Fibroblast of lung (primary cell): Measurements from ENCODE around the gene VGF. TPM values are rescaled to one million over a fixed set of nuclear protein-coding genes. Genes with fewer than 3 reads are reported as not detected.
A peak's percentile ranks its signal among the peaks of the same experiment; 100 is the strongest.

ENCODE experiments used
- DNase-seq, 2 donors: peaks; one replicate each; pipeline versions ENCODE4 v3.0.0 to v3.0.0-alpha.2; 2010; ENCODE audit warnings: low read depth in 2 of 2
- H2AFZ ChIP-seq: 2 replicates; pipeline ENCODE4 v1.5.1; 2012; ENCODE audit warnings: low read length, control low read depth, inconsistent platforms
- H3K27ac ChIP-seq: 2 replicates; pipeline ENCODE4 v1.5.1; 2011; ENCODE audit warnings: low read length, control low read depth; ENCODE audit not compliant: insufficient read depth
- H3K27me3 ChIP-seq: 2 replicates; pipeline ENCODE4 v1.5.1; 2011; ENCODE audit warnings: mild to moderate bottlenecking, low read length; ENCODE audit not compliant: control insufficient read depth, insufficient read depth
- H3K36me3 ChIP-seq: 2 replicates; pipeline ENCODE4 v1.5.1; 2011; ENCODE audit warnings: low read length; ENCODE audit not compliant: control insufficient read depth, insufficient read depth
- H3K4me1 ChIP-seq: 2 replicates; pipeline ENCODE4 v1.5.1; 2011; ENCODE audit warnings: low read length; ENCODE audit not compliant: control insufficient read depth, insufficient read depth; ENCODE audit errors: extremely low read depth
- H3K4me2 ChIP-seq: 2 replicates; pipeline ENCODE4 v1.5.1; 2011; ENCODE audit warnings: low read length, control low read depth; ENCODE audit not compliant: insufficient read depth; ENCODE audit errors: extremely low read depth
- H3K4me3 ChIP-seq, 4 experiments: fragments of 200-600 bp in 1 of 4; sonication (generic) in 1 of 4; replicated peaks in 1 of 4; 2 replicates each; pipeline ENCODE4 v1.5.1; 2011 to 2016; ENCODE audit warnings: low read length in 4 of 4, low read depth in 3 of 4, mild to moderate bottlenecking in 3 of 4, control low read depth in 2 of 4, inconsistent platforms in 1 of 4, mixed read lengths in 1 of 4; ENCODE audit not compliant: insufficient read depth in 1 of 4; ENCODE audit errors: control extremely low read depth in 1 of 4
- H3K79me2 ChIP-seq: 2 replicates; pipeline ENCODE4 v1.5.1; 2012; ENCODE audit warnings: mild to moderate bottlenecking, low read length, inconsistent platforms; ENCODE audit not compliant: control insufficient read depth, insufficient read depth
- H3K9ac ChIP-seq: 2 replicates; pipeline ENCODE4 v1.5.1; 2011; ENCODE audit warnings: mild to moderate bottlenecking, low read length, control low read depth; ENCODE audit not compliant: insufficient read depth
- H3K9me3 ChIP-seq: 2 replicates; pipeline ENCODE4 v1.5.1; 2012; ENCODE audit warnings: low read depth, low read length; ENCODE audit not compliant: control insufficient read depth, insufficient read depth
- H4K20me1 ChIP-seq: 2 replicates; pipeline ENCODE4 v1.5.1; 2011; ENCODE audit warnings: low read length; ENCODE audit not compliant: control insufficient read depth, insufficient read depth; ENCODE audit errors: extremely low read depth
- EZH2 ChIP-seq: IDR thresholded peaks from 2 replicates; pipeline ENCODE4 v1.5.1; 2012; ENCODE audit warnings: low read length, control low read depth, mild to moderate bottlenecking; ENCODE audit errors: missing control alignments
- polyA plus RNA-seq, 2 donors: library from polyadenylated mRNA; depleted of rRNA in 1 of 2; stranded (reverse) in 1 of 2; unstranded in 1 of 2; fragments of >200 nt; gene quantifications; 2 replicates each; pipeline ENCODE4 v1.2.1, GENCODE V29; 2011 to 2012; ENCODE audit warnings: missing spikeins in 1 of 2
- total RNA-seq: library from RNA; depleted of rRNA; stranded (reverse); fragments of >200 nt; gene quantifications from 2 replicates; pipeline ENCODE4 v1.2.1, GENCODE V29; 2014
- TF ChIP-seq, protein P1 (sequence below), 2 donors: IDR thresholded peaks in 1 of 2; conservative IDR thresholded peaks in 1 of 2; 1 replicate in 1 of 2; 2 replicates in 1 of 2; pipeline ENCODE4 v1.5.1; 2011 to 2012; ENCODE audit warnings: low read length in 2 of 2, control low read depth in 1 of 2, inconsistent platforms in 1 of 2, low read depth in 1 of 2, mild to moderate bottlenecking in 1 of 2

Gene VGF
- total and polyA plus RNA-seq, 2 donors (not counting 1 experiment from before 2014, with no cell fraction given): 0.66 TPM; not detected in 1

DNA sequence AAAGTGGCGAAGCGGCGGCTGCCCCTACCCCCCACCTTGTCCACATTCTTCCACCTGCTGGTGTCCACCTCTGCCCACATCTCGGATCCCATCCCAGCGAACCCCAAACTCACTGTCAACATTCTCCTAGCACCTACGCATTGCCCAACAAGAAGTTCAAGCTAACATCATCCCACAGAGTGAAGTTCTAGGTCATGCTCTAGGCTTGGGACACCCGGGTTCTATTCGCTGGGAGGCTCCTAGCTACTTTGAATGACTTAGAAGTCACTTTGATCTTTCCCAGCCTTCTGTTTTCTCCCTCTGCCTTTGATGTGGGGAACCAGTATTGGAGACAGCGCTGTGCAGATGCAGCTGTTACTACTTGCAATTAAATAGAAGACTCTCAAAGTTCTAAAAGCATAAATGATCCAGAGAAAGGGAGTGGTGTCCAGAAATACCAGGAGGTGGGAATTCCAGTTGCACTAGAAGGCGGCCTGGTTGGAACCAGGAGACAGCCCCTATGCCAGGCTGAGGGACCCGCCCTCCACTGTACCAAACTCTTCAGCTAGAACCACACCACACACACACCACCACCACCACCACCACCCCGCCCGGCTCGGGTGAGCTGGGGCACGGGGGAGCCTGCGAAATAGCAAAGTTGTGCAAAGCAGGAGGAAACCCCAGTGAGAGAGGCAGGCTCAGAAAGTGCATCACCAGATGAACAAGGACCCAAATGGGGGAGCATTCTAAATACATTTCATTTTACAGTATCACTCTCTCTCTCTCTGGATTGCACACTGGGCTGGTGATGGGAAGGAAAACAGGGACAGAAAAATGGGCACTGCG, 5.5 kb upstream of the VGF start:
- Histone ChIP-seq H3K36me3 (no peaks in the 10 kb centered on the region), H3K4me1 (peaks cover 23% of the 10 kb centered on the region), H3K9ac (no peak overlapping the region), H4K20me1 (peaks cover 2% of the 10 kb centered on the region), H3K27me3 (peaks cover 66% of the 10 kb centered on the region), H3K4me3 (no peak overlapping the region), H3K79me2 (no peaks in the 10 kb centered on the region), H3K4me2 (no peak overlapping the region), H3K9me3 (no peaks in the 10 kb centered on the region), H3K27ac (no peak overlapping the region), H2AFZ (no peak overlapping the region)
- DNase-seq: no peak
- TF ChIP-seq, protein P1, sequence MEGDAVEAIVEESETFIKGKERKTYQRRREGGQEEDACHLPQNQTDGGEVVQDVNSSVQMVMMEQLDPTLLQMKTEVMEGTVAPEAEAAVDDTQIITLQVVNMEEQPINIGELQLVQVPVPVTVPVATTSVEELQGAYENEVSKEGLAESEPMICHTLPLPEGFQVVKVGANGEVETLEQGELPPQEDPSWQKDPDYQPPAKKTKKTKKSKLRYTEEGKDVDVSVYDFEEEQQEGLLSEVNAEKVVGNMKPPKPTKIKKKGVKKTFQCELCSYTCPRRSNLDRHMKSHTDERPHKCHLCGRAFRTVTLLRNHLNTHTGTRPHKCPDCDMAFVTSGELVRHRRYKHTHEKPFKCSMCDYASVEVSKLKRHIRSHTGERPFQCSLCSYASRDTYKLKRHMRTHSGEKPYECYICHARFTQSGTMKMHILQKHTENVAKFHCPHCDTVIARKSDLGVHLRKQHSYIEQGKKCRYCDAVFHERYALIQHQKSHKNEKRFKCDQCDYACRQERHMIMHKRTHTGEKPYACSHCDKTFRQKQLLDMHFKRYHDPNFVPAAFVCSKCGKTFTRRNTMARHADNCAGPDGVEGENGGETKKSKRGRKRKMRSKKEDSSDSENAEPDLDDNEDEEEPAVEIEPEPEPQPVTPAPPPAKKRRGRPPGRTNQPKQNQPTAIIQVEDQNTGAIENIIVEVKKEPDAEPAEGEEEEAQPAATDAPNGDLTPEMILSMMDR (conservative IDR thresholded peaks at IDR 0.05 in 1 of 2, IDR thresholded peaks at IDR 0.05 in 1 of 2; ENCODE audit: low read depth in 1 of 2, low read length in 2 of 2): no peak
- TF ChIP-seq EZH2: peak; percentile 82

DNA sequence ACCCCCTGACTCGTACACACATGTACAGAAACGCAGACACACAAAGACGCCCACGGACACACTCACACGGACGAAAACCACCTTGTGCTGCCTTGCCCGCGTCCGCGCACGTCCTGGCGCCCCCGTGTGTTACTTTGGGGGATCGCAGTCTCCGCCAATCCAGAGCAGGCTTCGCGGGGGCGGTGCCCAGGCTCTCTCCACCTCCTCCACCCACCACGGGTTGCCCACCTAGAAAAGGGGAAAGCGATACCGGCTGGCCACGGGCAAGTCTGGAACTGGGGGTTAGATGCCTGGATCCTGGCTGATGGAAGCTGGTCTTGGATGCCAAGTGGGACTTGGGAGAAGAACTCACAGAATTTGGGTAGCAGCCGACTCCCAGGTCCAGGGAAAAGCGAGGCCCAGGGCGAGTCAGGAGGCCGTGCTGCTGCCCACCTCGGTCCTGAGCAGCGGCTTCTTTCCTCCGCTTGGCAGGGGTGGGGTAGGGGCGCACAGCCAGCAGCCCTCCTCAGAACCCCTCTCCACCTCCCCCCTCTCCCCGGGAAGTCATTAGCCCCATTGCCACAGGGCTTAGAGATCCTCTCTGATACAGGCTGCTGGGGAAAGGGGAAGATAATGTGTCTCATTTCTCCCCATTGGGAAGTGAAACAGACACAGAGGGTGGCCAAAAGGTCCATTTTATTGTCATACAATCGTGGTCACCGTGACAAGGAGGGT, 4.6 kb upstream of the VGF start:
- peaks cover 63% of the 10 kb centered on the region for H3K27me3 ChIP-seq
- H3K36me3 ChIP-seq: no peaks in the 10 kb centered on the region
- H4K20me1 ChIP-seq: peaks cover 2% of the 10 kb centered on the region
- H3K4me3 ChIP-seq: peak overlapping the region in 1 of 4 experiments; percentile 20
- no peak overlapping the region for H2AFZ ChIP-seq
- H3K4me1 ChIP-seq: peaks cover 25% of the 10 kb centered on the region
- H3K79me2 ChIP-seq: no peaks in the 10 kb centered on the region
- peak overlapping the region; percentile 78 for H3K4me2 ChIP-seq
- no peak overlapping the region for H3K27ac ChIP-seq
- H3K9ac ChIP-seq: no peak overlapping the region
- H3K9me3 ChIP-seq: no peaks in the 10 kb centered on the region
- TF ChIP-seq EZH2: no peak
- TF ChIP-seq, protein P1 (conservative IDR thresholded peaks at IDR 0.05 in 1 of 2, IDR thresholded peaks at IDR 0.05 in 1 of 2; ENCODE audit: low read depth in 1 of 2, low read length in 2 of 2): peak; percentile 88 to 97
- peak; percentile 53 to 56 for DNase-seq

DNA sequence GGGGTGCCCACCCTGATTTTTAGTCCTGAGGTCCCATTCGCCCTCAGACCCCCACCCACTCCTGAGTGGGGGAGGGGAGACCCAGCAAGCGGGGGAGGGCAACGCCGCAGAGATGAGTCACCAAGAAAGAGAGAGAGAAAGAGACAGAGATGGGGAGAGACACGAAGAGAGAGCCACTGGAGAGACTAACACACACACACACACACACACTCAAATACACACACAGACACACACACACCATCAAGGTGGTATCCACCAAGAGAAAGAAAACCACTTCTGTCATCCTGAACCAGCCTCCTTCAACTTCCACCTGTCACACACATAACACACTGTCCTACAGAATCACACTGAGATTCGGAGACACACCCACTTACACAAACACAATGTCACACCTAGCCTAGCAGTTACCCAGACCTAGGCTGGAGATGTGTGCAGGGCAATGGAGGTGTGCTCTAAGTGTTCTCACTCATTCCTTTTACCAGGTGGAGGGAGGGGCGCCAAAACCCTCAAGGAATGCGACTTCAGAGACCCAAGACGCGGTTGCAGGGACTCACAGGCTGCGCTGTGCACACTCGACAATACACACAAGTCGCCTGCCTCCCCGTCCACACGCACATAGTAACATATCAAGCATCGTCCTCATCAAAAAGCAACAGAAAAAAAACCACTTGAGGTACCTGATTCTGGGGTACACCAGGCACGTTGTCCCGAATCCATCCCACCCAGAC, 3.9 kb upstream of the VGF start:
- H3K4me1 ChIP-seq: peaks cover 25% of the 10 kb centered on the region
- H3K27me3 ChIP-seq: peaks cover 65% of the 10 kb centered on the region
- no peak overlapping the region for H3K27ac ChIP-seq
- peaks cover 2% of the 10 kb centered on the region for H4K20me1 ChIP-seq
- no peak overlapping the region for H3K9ac ChIP-seq
- no peaks in the 10 kb centered on the region for H3K36me3 ChIP-seq
- no peaks in the 10 kb centered on the region for H3K79me2 ChIP-seq
- peak overlapping the region in 2 of 4 experiments; percentile 4 to 20 for H3K4me3 ChIP-seq
- no peaks in the 10 kb centered on the region for H3K9me3 ChIP-seq
- no peak overlapping the region for H2AFZ ChIP-seq
- DNase-seq: no peak
- H3K4me2 ChIP-seq: peak overlapping the region; percentile 78
- no peak for TF ChIP-seq EZH2
- TF ChIP-seq, protein P1 (conservative IDR thresholded peaks at IDR 0.05 in 1 of 2, IDR thresholded peaks at IDR 0.05 in 1 of 2; ENCODE audit: low read depth in 1 of 2, low read length in 2 of 2): no peak
